NCI-H345 treated with DMSO at 0.1 percent for 48 hours (cell line): ENCODE data around the gene LILRA2.
"Not testable (repeated sequence)": the region's sequence is repeated elsewhere in the genome, so short reads cannot be mapped to it uniquely, and the experiment has no call there.

ENCODE experiments used
- DNase-seq: peaks from one replicate; lab custom pipeline; 2025; ENCODE audit not compliant: unreplicated experiment; lab: John Stamatoyannopoulos, UW

Gene LILRA2

GRCh38 chr19:54573330-54573872 lies at the start of gene LILRA2:
Gene LILRA2 (plus strand): TSS chr19:54573790. CDS start chr19:54573879, 89 bp downstream.
- DNase-seq, result no peak

- no peak for DNase-seq
Observed at GRCh38 chr19:54525636-54526035, 48.0 kb upstream of the LILRA2 start.

DNA sequence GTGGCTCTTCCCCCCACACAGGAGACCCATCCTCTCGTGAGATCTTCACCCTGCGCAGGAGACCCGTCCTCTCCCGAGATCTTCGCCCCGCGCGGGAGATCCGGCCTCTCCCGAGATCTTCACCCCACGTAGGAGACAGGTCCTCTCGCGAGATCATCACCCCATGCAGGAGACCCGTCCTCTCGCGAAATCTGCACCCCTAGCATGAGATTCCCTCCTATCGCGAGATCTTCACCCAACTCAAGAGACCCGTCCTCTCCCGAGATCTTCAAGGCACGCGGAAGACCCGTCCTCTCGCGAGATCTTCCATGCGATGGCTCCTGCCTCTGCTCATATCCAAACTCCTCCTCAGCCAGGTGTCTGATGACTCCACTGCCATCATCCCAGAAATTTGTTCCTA lies 46.6 kb upstream of the LILRA2 start:
- DNase-seq, result no peak

- DNase-seq, result no peak
Observed at GRCh38 chr19:54530866-54531265, 42.7 kb upstream of the LILRA2 start.

- DNase-seq, result no peak
Observed at GRCh38 chr19:54532528-54532927, 41.1 kb upstream of the LILRA2 start.

DNA sequence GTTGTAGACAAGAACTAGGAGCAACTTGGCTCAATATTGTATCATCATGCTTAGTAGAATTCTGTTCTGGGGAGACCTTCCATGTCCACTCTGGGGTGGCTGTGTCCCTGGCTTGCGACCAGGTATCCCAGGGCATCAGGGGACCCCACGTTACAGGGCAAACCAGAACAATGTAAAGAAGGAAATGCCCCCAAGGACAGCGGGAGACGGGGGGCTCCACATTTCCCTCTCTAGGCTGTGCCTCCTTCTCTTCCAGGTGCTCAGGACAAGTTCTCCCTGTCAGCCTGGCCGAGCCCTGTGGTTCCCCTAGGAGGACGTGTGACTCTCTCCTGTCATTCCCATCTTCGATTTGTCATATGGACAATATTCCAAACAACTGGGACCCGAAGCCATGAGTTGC lies 40.1 kb upstream of the LILRA2 start:
- no peak for DNase-seq

GRCh38 chr19:54534156-54534555 lies 39.4 kb upstream of the LILRA2 start:
- no peak for DNase-seq

- DNase-seq, result no peak
Observed at GRCh38 chr19:54535601-54536000, 38.0 kb upstream of the LILRA2 start.

DNA sequence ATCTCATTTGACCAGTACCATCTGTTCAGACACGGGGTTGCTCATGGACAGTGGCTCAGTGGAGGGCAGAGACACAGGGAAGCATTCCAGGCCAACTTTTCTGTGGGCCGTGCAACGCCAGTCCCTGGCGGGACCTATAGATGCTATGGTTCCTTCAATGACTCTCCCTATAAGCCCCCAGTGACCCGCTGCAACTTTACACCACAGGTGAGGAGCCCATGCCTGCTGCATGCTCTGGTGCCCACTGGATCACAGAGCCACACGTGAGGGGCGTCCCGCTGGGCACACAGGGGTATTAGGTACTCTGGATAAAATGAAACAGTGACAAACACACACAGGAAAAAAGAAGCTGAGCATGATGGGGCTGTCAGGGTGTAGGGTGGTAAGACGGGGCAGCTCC lies 36.6 kb upstream of the LILRA2 start:
- no peak for DNase-seq

DNA sequence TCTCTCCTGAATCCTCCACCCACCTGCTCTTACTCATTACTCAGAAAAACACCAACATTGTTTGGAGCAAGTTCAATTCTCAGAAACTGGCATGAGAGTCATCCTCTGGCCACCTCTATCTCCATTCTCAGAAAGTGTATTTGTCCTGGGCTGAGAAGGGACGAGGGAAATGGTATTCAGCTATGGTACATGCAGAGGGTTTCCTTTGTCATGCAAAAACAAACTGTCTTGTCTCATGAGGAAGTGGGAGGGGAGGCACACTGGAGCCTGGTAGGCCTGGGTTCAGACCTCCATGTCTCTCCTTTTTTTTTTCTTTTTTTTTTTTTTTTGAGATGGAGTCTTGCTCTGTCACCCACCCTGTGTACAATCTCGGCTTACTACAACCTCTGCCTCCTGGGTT lies 31.9 kb upstream of the LILRA2 start:
- no peak for DNase-seq

GRCh38 chr19:54548806-54549205 lies 24.8 kb upstream of the LILRA2 start:
- DNase-seq, result no peak

DNA sequence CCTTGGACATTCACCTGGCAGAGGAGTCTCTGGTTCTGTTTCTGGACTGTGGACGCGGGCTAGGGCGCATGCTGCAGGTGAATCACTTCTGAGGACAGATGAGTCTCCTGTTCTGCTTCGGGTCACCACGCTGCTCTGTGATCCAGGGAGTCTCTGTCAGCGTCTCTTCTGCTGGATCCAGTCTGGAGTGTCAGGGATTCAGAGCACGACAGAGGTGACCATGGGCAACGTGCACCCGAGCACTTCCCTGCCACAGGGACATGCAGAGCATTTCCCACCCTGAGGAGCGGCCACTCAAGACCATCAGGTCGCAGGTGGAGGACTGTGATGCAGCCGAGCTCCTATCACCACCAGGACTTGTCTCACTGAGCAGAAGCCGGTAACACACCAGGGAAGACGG lies 24.4 kb upstream of the LILRA2 start:
- DNase-seq, result no peak

DNA sequence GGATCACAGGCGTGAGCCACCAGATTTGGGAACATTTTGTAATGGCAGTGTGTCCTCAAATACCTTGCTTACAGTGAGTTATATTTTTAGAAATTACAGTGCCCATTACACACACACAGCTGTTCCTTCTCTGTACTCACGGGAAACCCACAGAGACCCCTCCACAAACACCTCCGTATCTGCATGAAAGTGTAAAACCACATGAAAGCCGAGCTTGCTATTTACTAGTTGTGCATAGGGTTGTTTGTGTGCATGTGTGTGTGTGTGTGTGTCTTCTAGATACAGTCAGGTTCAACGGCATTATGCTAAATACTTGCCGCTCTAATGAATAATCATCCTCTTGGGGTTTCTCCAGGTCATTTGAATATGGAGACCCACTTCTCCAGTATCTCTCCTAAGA lies 22.3 kb upstream of the LILRA2 start:
- DNase-seq, result no peak

DNA sequence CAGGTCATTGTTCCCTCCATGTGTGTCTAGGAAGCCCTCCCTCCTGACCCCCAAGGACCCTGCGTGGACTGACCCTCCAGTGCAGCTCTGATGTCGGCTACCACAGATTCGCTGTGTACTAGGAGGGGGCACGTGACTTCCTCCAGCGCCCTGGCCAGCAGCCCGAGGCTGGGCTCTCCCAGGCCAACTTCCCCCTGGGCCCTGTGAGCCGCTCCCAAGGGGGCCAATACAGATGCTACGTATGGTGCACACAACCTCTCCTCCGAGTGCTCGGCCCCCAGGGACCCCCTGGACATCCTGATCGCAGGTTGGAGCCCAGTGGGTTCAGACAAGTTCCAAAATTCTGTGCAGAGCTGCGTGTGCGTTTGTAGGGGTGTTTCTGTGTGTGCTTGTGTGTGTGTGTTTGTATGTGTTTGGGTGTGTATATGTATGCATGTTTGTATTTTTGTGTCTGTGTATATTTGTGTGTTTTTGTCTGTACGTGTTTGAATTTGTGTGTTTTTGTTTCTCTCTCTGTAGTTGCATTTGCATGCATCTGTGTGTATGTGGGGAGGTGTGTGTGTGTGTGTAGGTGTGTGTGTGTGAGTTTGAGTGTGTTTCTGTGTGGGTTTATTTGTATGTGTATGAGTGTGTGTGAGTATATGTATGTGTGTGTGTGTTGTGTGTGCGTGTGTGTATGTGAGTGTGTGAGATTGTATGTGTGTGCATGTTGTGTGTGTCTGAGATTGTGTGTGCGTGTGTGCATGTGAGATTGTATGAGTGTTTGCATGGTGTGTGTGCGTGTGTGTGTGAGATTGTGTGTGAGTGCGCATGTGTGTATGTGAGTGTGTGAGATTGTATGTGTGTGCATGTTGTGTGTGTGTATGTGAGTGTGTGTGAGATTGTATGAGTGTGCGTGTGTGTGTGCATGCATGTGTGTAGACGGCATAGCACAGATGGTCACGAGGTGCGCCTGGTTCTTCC lies 21.4 kb upstream of the LILRA2 start:
- no peak for DNase-seq

- DNase-seq, result no peak
Observed at GRCh38 chr19:54552913-54553310, 20.7 kb upstream of the LILRA2 start.

DNA sequence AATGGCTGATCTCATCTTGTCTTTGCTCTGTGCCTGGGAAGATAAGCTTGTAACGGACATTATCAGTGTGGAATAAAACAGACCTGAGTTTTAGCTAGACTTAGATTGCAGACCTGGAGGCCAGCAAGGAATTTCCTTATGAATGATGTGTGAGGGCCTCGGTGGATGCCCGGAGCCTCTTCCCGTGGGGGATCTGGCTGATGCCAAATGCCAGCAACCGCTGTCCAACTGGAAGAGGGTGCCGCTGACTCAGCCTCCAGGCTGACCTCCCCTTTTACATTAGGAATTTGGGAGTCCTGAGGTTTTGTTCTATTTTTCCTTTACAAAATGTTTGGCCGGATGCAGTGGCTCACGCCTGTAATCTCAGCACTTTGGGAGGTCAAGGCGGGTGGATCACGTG lies 19.6 kb upstream of the LILRA2 start:
- no peak for DNase-seq

DNA sequence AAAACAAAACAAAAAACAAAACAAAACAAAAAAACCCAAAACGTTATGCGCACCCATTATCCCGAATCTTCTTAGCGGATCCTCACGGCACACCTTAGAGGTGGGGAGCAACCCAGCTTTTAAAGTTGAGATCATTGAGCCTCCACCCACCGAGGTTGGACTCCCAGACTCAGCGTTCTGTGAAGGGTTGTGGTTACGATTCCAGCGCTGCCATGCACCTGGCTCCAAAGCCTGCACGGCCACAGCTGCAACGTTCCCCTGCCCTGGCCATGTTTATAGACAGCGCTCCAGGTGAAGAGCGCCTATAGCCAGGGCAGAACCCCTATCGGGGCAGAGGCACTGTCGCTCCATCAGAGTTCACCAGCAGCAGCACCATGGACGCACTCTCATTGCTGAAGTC lies 18.7 kb upstream of the LILRA2 start:
- no peak for DNase-seq

GRCh38 chr19:54556194-54556593 lies 17.4 kb upstream of the LILRA2 start:
- DNase-seq, result no peak

DNA sequence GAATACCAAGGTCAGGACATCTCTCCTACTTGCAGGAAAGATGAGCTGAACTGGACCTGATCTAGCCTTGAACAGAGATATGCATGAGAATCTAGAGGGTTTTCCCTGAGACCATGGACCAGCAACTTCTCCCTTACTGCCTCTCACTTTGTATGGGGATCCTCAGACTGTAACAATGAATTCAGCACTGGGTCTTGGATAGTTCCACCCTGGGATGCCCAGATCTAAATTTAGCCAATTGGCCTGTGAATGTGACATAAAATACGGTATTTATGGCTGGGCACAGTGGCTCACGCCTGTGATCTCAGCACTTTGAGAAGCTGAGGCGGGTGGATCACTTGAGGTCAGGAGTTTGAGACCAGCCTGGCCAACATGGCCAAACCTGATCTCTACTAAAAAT lies 15.3 kb upstream of the LILRA2 start:
- no peak for DNase-seq

DNA sequence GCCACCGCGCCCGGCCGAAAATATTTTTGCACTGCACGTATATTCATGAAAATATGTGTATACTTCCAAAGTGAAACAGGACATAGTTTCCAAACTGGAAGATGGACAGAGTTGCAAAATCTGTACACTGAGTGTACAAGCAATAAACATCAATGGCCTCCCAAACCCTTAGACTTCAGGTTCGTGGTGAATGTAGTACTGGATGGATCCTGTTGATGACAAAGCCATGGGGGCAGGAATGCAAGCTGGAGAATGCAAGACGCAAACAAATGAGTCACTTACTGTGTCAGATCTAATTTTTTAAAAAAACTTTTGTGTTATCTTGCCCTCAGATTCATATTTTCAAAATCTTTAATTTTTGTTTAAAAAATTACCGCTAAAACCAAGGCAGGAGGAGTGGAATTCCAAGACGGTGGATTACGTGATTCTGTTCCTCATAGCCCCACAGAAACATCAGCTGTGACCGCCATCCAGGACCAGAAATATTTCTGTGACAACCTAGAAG lies 12.7 kb upstream of the LILRA2 start:
- no peak for DNase-seq

DNA sequence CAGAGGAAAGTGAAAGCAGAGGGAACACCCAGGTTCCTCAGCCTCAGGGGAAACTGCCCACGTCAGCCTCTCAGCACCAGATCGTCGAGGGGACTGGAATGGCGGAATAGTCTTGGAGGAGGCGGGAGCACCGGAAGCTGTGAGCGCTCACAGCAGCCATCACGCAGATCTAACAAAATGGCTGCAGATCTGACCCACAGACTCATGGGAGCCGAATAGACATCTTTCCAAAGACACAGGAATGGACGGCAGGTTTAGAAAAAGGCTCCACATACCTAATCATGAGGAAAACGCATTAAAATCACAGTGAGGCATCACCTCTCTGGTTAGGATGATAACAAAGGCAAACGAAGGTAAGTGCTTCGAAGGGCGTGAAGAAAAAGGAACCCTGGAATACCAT lies 11.8 kb upstream of the LILRA2 start:
- no peak for DNase-seq

- not testable (repeated sequence) for DNase-seq
Observed at GRCh38 chr19:54563206-54563605, 10.4 kb upstream of the LILRA2 start.
